OCI-LY7 (cell line): ENCODE measurements around the gene C3. TPM values are rescaled to one million over a fixed set of nuclear protein-coding genes. Genes with fewer than 3 reads are reported as not detected.
A peak's percentile ranks its signal among the peaks of the same experiment; 100 is the strongest.

Source experiments
- BruUV-seq: library from RNA; stranded (reverse); fragments of 400-500 nt; replicated peaks from 2 replicates; lab custom pipeline; 2021; lab: Mats Ljungman, UMichigan
- CTCF ChIA-PET: fragments of 300-600 bp; sonication (Branson Sonifier 250); formaldehyde crosslinking; loops from one replicate; lab custom pipeline; 2022; ENCODE audit warnings: antibody characterized with exemption; ENCODE audit not compliant: unreplicated experiment; lab: Charles Lee
- POLR2A ChIA-PET: fragments of 300-600 bp; sonication (Branson Sonifier 250); formaldehyde crosslinking; loops from one replicate; lab custom pipeline; 2022; ENCODE audit warnings: antibody characterized with exemption; lab: Charles Lee
- DNase-seq: peaks from one replicate; pipeline ENCODE4 v3.0.0-alpha.2; 2015; ENCODE audit warnings: low spot score
- H2AFZ ChIP-seq: fragments of 200-600 bp; sonication (generic), shearing (Covaris generic); 2 replicates; pipeline ENCODE4 v1.6.1; 2014; ENCODE audit warnings: mild to moderate bottlenecking, antibody characterized with exemption, low read length, moderate library complexity
- H3K27ac ChIP-seq: fragments of 200-600 bp; sonication (generic); 2 replicates; pipeline ENCODE4 v1.5.1; 2014; ENCODE audit warnings: mixed run types, low read depth, mild to moderate bottlenecking, moderate library complexity, low read length, inconsistent platforms; ENCODE audit not compliant: poor library complexity, severe bottlenecking
- H3K36me3 ChIP-seq: fragments of 200-600 bp; sonication (generic); 2 replicates; pipeline ENCODE4 v1.6.1; 2014; ENCODE audit warnings: mild to moderate bottlenecking, antibody characterized with exemption, low read length, moderate library complexity, mixed read lengths; ENCODE audit not compliant: insufficient read depth
- H3K4me1 ChIP-seq: fragments of 200-600 bp; sonication (generic); 2 replicates; pipeline ENCODE4 v1.5.1; 2014; ENCODE audit warnings: mild to moderate bottlenecking, low read length; ENCODE audit not compliant: insufficient read depth, poor library complexity, severe bottlenecking
- H3K4me2 ChIP-seq: fragments of 200-600 bp; sonication (generic); 2 replicates; pipeline ENCODE4 v1.6.1; 2014; ENCODE audit warnings: mild to moderate bottlenecking, low read length
- H3K4me3 ChIP-seq: fragments of 200-600 bp; sonication (generic); 2 replicates; pipeline ENCODE4 v1.5.1; 2014; ENCODE audit warnings: mild to moderate bottlenecking, low read depth, low read length; ENCODE audit not compliant: poor library complexity, severe bottlenecking
- H3K79me2 ChIP-seq: fragments of 200-600 bp; sonication (generic); 2 replicates; pipeline ENCODE4 v1.6.1; 2016; ENCODE audit warnings: low read depth, mild to moderate bottlenecking, low read length, moderate library complexity, mixed read lengths; ENCODE audit not compliant: insufficient read depth
- H3K9me2 ChIP-seq: fragments of 200-600 bp; sonication (generic); 2 replicates; pipeline ENCODE4 v1.6.1; 2016; ENCODE audit warnings: mild to moderate bottlenecking, low read length, mixed read lengths; ENCODE audit not compliant: insufficient read depth
- H3K9me3 ChIP-seq: fragments of 200-600 bp; sonication (generic); 2 replicates; pipeline ENCODE4 v1.6.1; 2014; ENCODE audit warnings: mild to moderate bottlenecking, mixed run types, low read length, mixed read lengths
- H4K20me1 ChIP-seq: fragments of 200-600 bp; sonication (generic); 2 replicates; pipeline ENCODE4 v1.6.1; 2014; ENCODE audit warnings: mild to moderate bottlenecking, antibody characterized with exemption, low read length, moderate library complexity, mixed read lengths; ENCODE audit not compliant: insufficient read depth
- CTCF ChIP-seq: fragments of 200-600 bp; sonication (generic); conservative IDR thresholded peaks from 2 replicates; pipeline ENCODE4 v1.5.1; 2014; ENCODE audit warnings: mild to moderate bottlenecking, antibody characterized with exemption, low read length, moderate library complexity, mixed read lengths
- EZH2phosphoT487 ChIP-seq: fragments of 200-600 bp; sonication (generic); IDR thresholded peaks from 2 replicates; pipeline ENCODE4 v1.6.1; 2018; ENCODE audit warnings: low read depth, borderline replicate concordance, mild to moderate bottlenecking, mixed run types, antibody characterized with exemption, low read length, moderate library complexity, mixed read lengths
- intact Hi-C: fragments of 100-400 bp; cut with micrococcal nuclease; formaldehyde crosslinking; loops from one replicate; pipeline ENCODE4 v1.10.0; 2022; ENCODE audit not compliant: unreplicated experiment
- total RNA-seq, 2 experiments: library from RNA; depleted of rRNA in 1 of 2; stranded (reverse); fragments of >200 nt in 1 of 2; shearing (Covaris generic) in 1 of 2; gene quantifications; 2 replicates each; pipeline ENCODE4 v1.2.3, GENCODE V29; 2014 to 2022

Gene C3
- total RNA-seq, 2 experiments from 2014 or later = 0.13 TPM; not detected in 1

- POLR2A ChIA-PET = interaction anchor here (1.0 to 1.8 kb wide), 2 partner anchors 101 to 125 kb away, joined by 3 to 6 read pairs; no protein-coding TSS in a partner anchor
- Histone ChIP-seq H3K27ac (peak overlapping the region; percentile 74), H3K9me3 (no peaks in the 10 kb centered on the region), H2AFZ (peak overlapping the region; percentile 68), H3K9me2 (no peaks in the 10 kb centered on the region), H3K4me2 (peak overlapping the region; percentile 78), H3K36me3 (no peaks in the 10 kb centered on the region), H3K4me1 (peaks cover 53% of the 10 kb centered on the region), H3K79me2 (peaks cover 13% of the 10 kb centered on the region; the same call in 1 of the 2 replicates), H3K4me3 (peak overlapping the region; percentile 48), H4K20me1 (no peaks in the 10 kb centered on the region)
- BruUV-seq = no TSS peak
- CTCF ChIA-PET = interaction anchor here (0.7 kb wide), 1 partner anchor 125 kb away, joined by 4 read pairs; no protein-coding TSS in a partner anchor
- peak; percentile 30 for DNase-seq
- TF ChIP-seq EZH2phosphoT487 (no peak), CTCF (peak; percentile 66; the same call in 1 of the 2 replicates)
- intact Hi-C loops = loop anchor here (1.0 to 5.0 kb wide), 5 partner anchors 14 to 137 kb away; partner anchors contain the start of gene SH2D3A
Measured at GRCh38 chr19:6738787-6739389, 18.4 kb upstream of the C3 start.

GRCh38 chr19:6737873-6738786 lies 17.7 kb upstream of the C3 start:
- H3K4me1 ChIP-seq = peaks cover 53% of the 10 kb centered on the region
- H3K36me3 ChIP-seq = no peaks in the 10 kb centered on the region
- BruUV-seq = no TSS peak
- H3K9me3 ChIP-seq = no peaks in the 10 kb centered on the region
- peak; percentile 95 for DNase-seq
- H3K27ac ChIP-seq = peak overlapping the region; percentile 74
- no peaks in the 10 kb centered on the region for H4K20me1 ChIP-seq
- TF ChIP-seq EZH2phosphoT487 = no peak
- peak; percentile 99 for TF ChIP-seq CTCF
- no peaks in the 10 kb centered on the region for H3K9me2 ChIP-seq
- H2AFZ ChIP-seq = peak overlapping the region; percentile 68
- ChIA-PET CTCF (interaction anchor here (0.7 kb wide), 1 partner anchor 125 kb away, joined by 4 read pairs; no protein-coding TSS in a partner anchor), POLR2A (interaction anchor here (0.7 to 1.8 kb wide), 4 partner anchors 34 to 125 kb away, joined by 3 to 8 read pairs (median 4); partner anchors contain the start of gene VAV1)
- intact Hi-C loops = loop anchor here (1.0 to 5.0 kb wide), 10 partner anchors 15 to 365 kb away; partner anchors contain the start of genes ALKBH7 and SH2D3A
- H3K4me3 ChIP-seq = peak overlapping the region; percentile 58
- peak overlapping the region; percentile 78 for H3K4me2 ChIP-seq
- peaks cover 13% of the 10 kb centered on the region; the same call in 1 of the 2 replicates for H3K79me2 ChIP-seq
